Cortex of kidney (tissue), 1 donor: Measurements from ENCODE around the gene PDE10A.

Source experiments
- DNase-seq: peaks from one replicate; lab custom pipeline; 2025; lab: John Stamatoyannopoulos, UW

The PDE10A gene

GRCh38 chr6:165655191-165655590, 7.8 kb downstream of the PDE10A start:
- no peak for DNase-seq

GRCh38 chr6:165654144-165654543, 8.9 kb downstream of the PDE10A start:
- no peak for DNase-seq

- DNase-seq, result no peak
Measured at GRCh38 chr6:165653607-165654006, 9.4 kb downstream of the PDE10A start.

GRCh38 chr6:165653196-165653595, 9.8 kb downstream of the PDE10A start:
- DNase-seq, result no peak

GRCh38 chr6:165652766-165653165, 10.3 kb downstream of the PDE10A start:
- DNase-seq, result no peak

- no peak for DNase-seq
Measured at GRCh38 chr6:165649166-165650137, 13.6 kb downstream of the PDE10A start.

GRCh38 chr6:165647041-165647440, 16.0 kb downstream of the PDE10A start:
- no peak for DNase-seq

- DNase-seq, result no peak
Measured at GRCh38 chr6:165645919-165646318, 17.1 kb downstream of the PDE10A start.

- DNase-seq, result no peak
Measured at GRCh38 chr6:165644586-165645266, 18.3 kb downstream of the PDE10A start.

- no peak for DNase-seq
Measured at GRCh38 chr6:165643015-165643414, 20.0 kb downstream of the PDE10A start.

- no peak for DNase-seq
Measured at GRCh38 chr6:165641672-165642156, 21.3 kb downstream of the PDE10A start.

- no peak for DNase-seq
Measured at GRCh38 chr6:165640806-165641205, 22.2 kb downstream of the PDE10A start.

- DNase-seq, result no peak
Measured at GRCh38 chr6:165638530-165638929, 24.5 kb downstream of the PDE10A start.

- no peak for DNase-seq
Measured at GRCh38 chr6:165637586-165637985, 25.5 kb downstream of the PDE10A start.

GRCh38 chr6:165636402-165637048, 26.5 kb downstream of the PDE10A start:
- DNase-seq, result no peak

- no peak for DNase-seq
Measured at GRCh38 chr6:165635965-165636364, 27.1 kb downstream of the PDE10A start.

GRCh38 chr6:165634101-165634880, 28.8 kb downstream of the PDE10A start:
- DNase-seq, result no peak

- DNase-seq, result no peak
Measured at GRCh38 chr6:165632194-165632593, 30.8 kb downstream of the PDE10A start.

GRCh38 chr6:165630544-165630953, 32.5 kb downstream of the PDE10A start:
- no peak for DNase-seq

- DNase-seq, result no peak
Measured at GRCh38 chr6:165628955-165629354, 34.1 kb downstream of the PDE10A start.

GRCh38 chr6:165627366-165627765, 35.7 kb downstream of the PDE10A start:
- no peak for DNase-seq

GRCh38 chr6:165626711-165627110, 36.3 kb downstream of the PDE10A start:
- DNase-seq, result no peak
